Fibroblast of pulmonary artery (primary cell): ENCODE measurements around the gene SHISA6.

Experiments used
- DNase-seq: peaks from one replicate; pipeline ENCODE4 v3.0.0-alpha.2; 2010; ENCODE audit warnings: low read depth
- H3K4me3 ChIP-seq: replicated peaks from 2 replicates; pipeline ENCODE4 v1.5.1; 2011; ENCODE audit warnings: low read depth, mild to moderate bottlenecking, control low read depth, low read length, moderate library complexity
- CTCF ChIP-seq: IDR thresholded peaks from 2 replicates; pipeline ENCODE4 v1.5.1; 2011; ENCODE audit warnings: mild to moderate bottlenecking, control low read depth, low read length, inconsistent platforms; ENCODE audit errors: missing control alignments

Gene SHISA6

GRCh38 chr17:11514565-11514964 is 273.6 kb downstream of the SHISA6 start:
- H3K4me3 ChIP-seq, result no peak overlapping the region
- no peak for DNase-seq
- no peak for TF ChIP-seq CTCF

GRCh38 chr17:11514981-11515680 is 274.1 kb downstream of the SHISA6 start:
- no peak for TF ChIP-seq CTCF
- DNase-seq, result no peak
- H3K4me3 ChIP-seq, result no peak overlapping the region

- TF ChIP-seq CTCF, result no peak
- H3K4me3 ChIP-seq, result no peak overlapping the region
- no peak for DNase-seq
Measured at GRCh38 chr17:11515901-11516300, 274.9 kb downstream of the SHISA6 start.

- H3K4me3 ChIP-seq, result no peak overlapping the region
- no peak for TF ChIP-seq CTCF
Measured at GRCh38 chr17:11535231-11535630, 294.2 kb downstream of the SHISA6 start.

GRCh38 chr17:11538366-11538765 is 297.4 kb downstream of the SHISA6 start:
- no peak for DNase-seq
- H3K4me3 ChIP-seq, result no peak overlapping the region
- no peak for TF ChIP-seq CTCF

More at GRCh38 chr17:11535231-11535630, 294.2 kb downstream of the SHISA6 start:
- no peak for DNase-seq

GRCh38 chr17:11539637-11540036 is 298.6 kb downstream of the SHISA6 start:
- DNase-seq, result no peak
- H3K4me3 ChIP-seq, result no peak overlapping the region
- TF ChIP-seq CTCF, result no peak

- H3K4me3 ChIP-seq, result no peak overlapping the region
- DNase-seq, result no peak
- no peak for TF ChIP-seq CTCF
Measured at GRCh38 chr17:11545002-11545401, 304.0 kb downstream of the SHISA6 start.
